Stimulated activated CD8-positive, alpha-beta memory T cell treated with anti-CD3 and anti-CD28 coated beads, Interleukin-7, amount 100 ng/mL, for 48 hours (primary cell): ENCODE results near the gene GRK5.

Source experiments
- DNase-seq, 2 donors: peaks; one replicate each; pipeline ENCODE4 v3.0.0-alpha.2; 2020; ENCODE audit warnings: low read depth in 1 of 2; ENCODE audit errors: extremely low read depth in 1 of 2

Gene GRK5

GRCh38 chr10:119396709-119397071, 189.3 kb downstream of the GRK5 start:
- DNase-seq, result no peak

GRCh38 chr10:119397416-119397815, 190.0 kb downstream of the GRK5 start:
- DNase-seq, result no peak

GRCh38 chr10:119398996-119399395, 191.6 kb downstream of the GRK5 start:
- DNase-seq, result no peak

GRCh38 chr10:119399466-119399865, 192.1 kb downstream of the GRK5 start:
- DNase-seq, result no peak

GRCh38 chr10:119401671-119402395, 194.5 kb downstream of the GRK5 start:
- no peak for DNase-seq

- DNase-seq, result no peak
Observed at GRCh38 chr10:119403921-119404320, 196.6 kb downstream of the GRK5 start.

- no peak for DNase-seq
Observed at GRCh38 chr10:119404719-119405519, 197.5 kb downstream of the GRK5 start.

- DNase-seq, result no peak
Observed at GRCh38 chr10:119405520-119405807, 198.1 kb downstream of the GRK5 start.

- no peak for DNase-seq
Observed at GRCh38 chr10:119406137-119406536, 198.8 kb downstream of the GRK5 start.

GRCh38 chr10:119406601-119407253, 199.4 kb downstream of the GRK5 start:
- no peak for DNase-seq

- no peak for DNase-seq
Observed at GRCh38 chr10:119407254-119407777, 199.9 kb downstream of the GRK5 start.

GRCh38 chr10:119408072-119408471, 200.7 kb downstream of the GRK5 start:
- DNase-seq, result no peak

GRCh38 chr10:119408969-119409371, 201.6 kb downstream of the GRK5 start:
- no peak for DNase-seq

GRCh38 chr10:119409385-119409784, 202.0 kb downstream of the GRK5 start:
- DNase-seq, result no peak

- DNase-seq, result no peak
Observed at GRCh38 chr10:119409906-119410305, 202.5 kb downstream of the GRK5 start.

- no peak for DNase-seq
Observed at GRCh38 chr10:119410361-119411116, 203.2 kb downstream of the GRK5 start.

- no peak for DNase-seq
Observed at GRCh38 chr10:119412244-119413092, 205.1 kb downstream of the GRK5 start.

- DNase-seq, result no peak
Observed at GRCh38 chr10:119413093-119413453, 205.7 kb downstream of the GRK5 start.

- DNase-seq, result no peak
Observed at GRCh38 chr10:119413471-119414080, 206.2 kb downstream of the GRK5 start.

- no peak for DNase-seq
Observed at GRCh38 chr10:119414081-119414611, 206.8 kb downstream of the GRK5 start.
